Measurements from ENCODE around the gene C18orf54. TPM values are rescaled to one million over a fixed set of nuclear protein-coding genes. Genes with fewer than 3 reads are reported as not detected.
"Not testable (repeated sequence)": the region's sequence is repeated elsewhere in the genome, so short reads cannot be mapped to it uniquely, and the experiment has no call there.

The C18orf54 gene
- total and polyA plus RNA-seq, 10 donors, result 0.67 to 4.3 (median 3.0) TPM

- Histone ChIP-seq H3K9me3 (peaks cover 0 to 2% (median 0%) of the 10 kb centered on the region in 8 donors), H3K36me3 (peaks cover 0 to 14% (median 0%) of the 10 kb centered on the region in 6 donors), H3K4me3 (no peak overlapping the region), H3K4me1 (no peaks in the 10 kb centered on the region), H3K27me3 (replicated peaks in 1 of 7) (no peaks in the 10 kb centered on the region), H3K27ac (no peak overlapping the region)
- intact Hi-C loops (cut with DNase I; ENCODE audit: low total_unique reads), result no loop called here
- no peak for TF ChIP-seq CTCF (IDR thresholded peaks at IDR 0.05 in 8 of 11, conservative IDR thresholded peaks at IDR 0.05 in 3 of 11)
- TF ChIP-seq POLR2A (IDR thresholded peaks at IDR 0.05), result no peak
- no peak for TF ChIP-seq POLR2AphosphoS5 (IDR thresholded peaks at IDR 0.05)
- no peak for DNase-seq
- 73 to 98% (median 95%) methylated on average over 2 of the region's 2 CpGs for WGBS, 5 donors
These were observed 23.9 kb downstream of the C18orf54 start for GRCh38 chr18:54381640-54382039.

- H3K36me3 ChIP-seq, result peaks cover 0 to 14% (median 0%) of the 10 kb centered on the region in 6 donors
- intact Hi-C loops (cut with DNase I; ENCODE audit: low total_unique reads), result no loop called here
- H3K27ac ChIP-seq, result no peak overlapping the region
- WGBS, 5 donors, result 88 to 96% (median 92%) methylated on average over 3 of the region's 3 CpGs
- H3K9me3 ChIP-seq, result peaks cover 0 to 2% (median 0%) of the 10 kb centered on the region in 8 donors
- H3K4me1 ChIP-seq, result no peaks in the 10 kb centered on the region
- DNase-seq, result no peak
- no peak for TF ChIP-seq POLR2AphosphoS5 (IDR thresholded peaks at IDR 0.05)
- TF ChIP-seq POLR2A (IDR thresholded peaks at IDR 0.05), result no peak
- TF ChIP-seq CTCF (IDR thresholded peaks at IDR 0.05 in 8 of 11, conservative IDR thresholded peaks at IDR 0.05 in 3 of 11), result no peak
- peaks cover 0 to 2% (median 0%) of the 10 kb centered on the region in 7 donors for H3K27me3 ChIP-seq (replicated peaks in 1 of 7)
- no peak overlapping the region for H3K4me3 ChIP-seq
These were observed 24.4 kb downstream of the C18orf54 start for GRCh38 chr18:54382076-54382475.

GRCh38 chr18:54382733-54383252 lies 25.1 kb downstream of the C18orf54 start:
- H3K27ac ChIP-seq, result no peak overlapping the region
- peaks cover 0 to 14% (median 0%) of the 10 kb centered on the region in 6 donors for H3K36me3 ChIP-seq
- WGBS, 5 donors, result 88 to 92% (median 91%) methylated on average over 8 of the region's 8 CpGs
- peaks cover 0 to 2% (median 0%) of the 10 kb centered on the region in 8 donors for H3K9me3 ChIP-seq
- no peaks in the 10 kb centered on the region for H3K4me1 ChIP-seq
- peaks cover 0 to 9% (median 0%) of the 10 kb centered on the region in 7 donors for H3K27me3 ChIP-seq (replicated peaks in 1 of 7)
- no peak for DNase-seq
- H3K4me3 ChIP-seq, result no peak overlapping the region
- intact Hi-C loops (cut with DNase I; ENCODE audit: low total_unique reads), result no loop called here
- TF ChIP-seq POLR2AphosphoS5 (IDR thresholded peaks at IDR 0.05), result no peak
- TF ChIP-seq POLR2A (IDR thresholded peaks at IDR 0.05), result no peak
- TF ChIP-seq CTCF (IDR thresholded peaks at IDR 0.05 in 8 of 11, conservative IDR thresholded peaks at IDR 0.05 in 3 of 11), result no peak

GRCh38 chr18:54386043-54386442 lies 28.3 kb downstream of the C18orf54 start:
- no peak overlapping the region for H3K4me3 ChIP-seq
- H3K4me1 ChIP-seq, result no peaks in the 10 kb centered on the region
- no peak overlapping the region for H3K27ac ChIP-seq
- intact Hi-C loops (cut with DNase I; ENCODE audit: low total_unique reads), result no loop called here
- 66 to 96% (median 94%) methylated on average over 4 of the region's 4 CpGs for WGBS, 5 donors
- peaks cover 0 to 15% (median 0%) of the 10 kb centered on the region in 7 donors for H3K27me3 ChIP-seq (replicated peaks in 1 of 7)
- DNase-seq, result no peak
- H3K36me3 ChIP-seq, result no peaks in the 10 kb centered on the region
- peaks cover 0 to 2% (median 0%) of the 10 kb centered on the region in 8 donors for H3K9me3 ChIP-seq
- no peak for TF ChIP-seq POLR2AphosphoS5 (IDR thresholded peaks at IDR 0.05)
- TF ChIP-seq CTCF (IDR thresholded peaks at IDR 0.05 in 8 of 11, conservative IDR thresholded peaks at IDR 0.05 in 3 of 11), result no peak
- TF ChIP-seq POLR2A (IDR thresholded peaks at IDR 0.05), result no peak

- WGBS, 5 donors, result 96 to 98% (median 97%) methylated on average over 23 of the region's 23 CpGs
- H3K9me3 ChIP-seq; intact Hi-C loops (cut with DNase I; ENCODE audit: low total_unique reads); H3K4me3 ChIP-seq; DNase-seq; H3K36me3 ChIP-seq; H3K4me1 ChIP-seq; H3K27ac ChIP-seq: not testable (repeated sequence)
- peaks cover 0 to 15% (median 0%) of the 10 kb centered on the region in 7 donors for H3K27me3 ChIP-seq (replicated peaks in 1 of 7)
These were observed 29.2 kb downstream of the C18orf54 start for GRCh38 chr18:54386800-54387495.
